Gastroesophageal sphincter (tissue), 4 donors: Measurements from ENCODE around the gene BIRC6. TPM values are rescaled to one million over a fixed set of nuclear protein-coding genes. Genes with fewer than 3 reads are reported as not detected.
"Not testable (repeated sequence)": the region's sequence is repeated elsewhere in the genome, so short reads cannot be mapped to it uniquely, and the experiment has no call there.

ENCODE experiments used
- ATAC-seq: fragments of 150-250 bp; one replicate; pipeline ENCODE4 v1.9.1; 2016; ENCODE audit warnings: mild to moderate bottlenecking, moderate library complexity
- H3K27ac ChIP-seq, 4 donors: fragments of 200-600 bp; sonication (generic) in 3 of 4; 1 replicate in 3 of 4; 2 replicates in 1 of 4; pipeline ENCODE4 v1.5.1; 2016 to 2019
- H3K27me3 ChIP-seq: fragments of 200-600 bp; sonication (generic); one replicate; pipeline ENCODE4 v1.5.1; 2019
- H3K36me3 ChIP-seq, 2 donors: fragments of 200-600 bp; sonication (generic); one replicate each; pipeline ENCODE4 v1.5.1; 2019; ENCODE audit warnings: control low read depth in 1 of 2
- H3K4me1 ChIP-seq, 3 donors: fragments of 200-600 bp; sonication (generic); 1 replicate in 2 of 3; 2 replicates in 1 of 3; pipeline ENCODE4 v1.5.1; 2016 to 2019; ENCODE audit warnings: control low read depth in 2 of 3
- H3K4me3 ChIP-seq, 2 donors: fragments of 200-600 bp; sonication (generic); one replicate each; pipeline ENCODE4 v1.5.1; 2019; ENCODE audit warnings: mild to moderate bottlenecking in 1 of 2, moderate library complexity in 1 of 2
- H3K9me3 ChIP-seq, 3 donors: fragments of 200-600 bp; sonication (generic); one replicate each; pipeline ENCODE4 v1.5.1; 2017 to 2019; ENCODE audit warnings: control low read depth in 2 of 3
- EP300 ChIP-seq: sonication (generic); formaldehyde crosslinking; IDR thresholded peaks from one replicate; pipeline ENCODE4 v1.6.1; 2017; ENCODE audit warnings: antibody characterized with exemption, mild to moderate bottlenecking
- POLR2A ChIP-seq, 2 donors: fragments of 450-650 bp; IDR thresholded peaks; one replicate each; pipeline ENCODE4 v1.6.1; 2017; ENCODE audit warnings: antibody characterized with exemption in 2 of 2, mild to moderate bottlenecking in 2 of 2, moderate library complexity in 1 of 2
- POLR2AphosphoS5 ChIP-seq: sonication (generic); formaldehyde crosslinking; IDR thresholded peaks from one replicate; pipeline ENCODE4 v1.6.1; 2017; ENCODE audit warnings: antibody characterized with exemption
- WGBS, 2 donors: methylation state at CpG; one replicate each; pipeline ENCODE4 v1.1.5; 2018; ENCODE audit warnings: low coverage in 1 of 2; 5-methylcytosine and 5-hydroxymethylcytosine counted together
- total RNA-seq, 4 donors: library from RNA; depleted of rRNA; stranded (reverse); fragments of >200 nt; gene quantifications; one replicate each; pipeline ENCODE4 v1.1.0, GENCODE V29; 2016
- TF ChIP-seq, protein P1 (sequence below), 4 experiments: fragments of 200-600 bp in 2 of 4; fragments of 450-650 bp in 2 of 4; sonication (generic) in 1 of 4; IDR thresholded peaks; one replicate each; pipeline ENCODE4 v1.5.1; 2017 to 2019; ENCODE audit warnings: antibody characterized with exemption in 4 of 4, mild to moderate bottlenecking in 2 of 4, moderate library complexity in 2 of 4

The BIRC6 gene
- total RNA-seq, 4 donors from 2014 or later = 69.5 to 168 (median 92.7) TPM

DNA sequence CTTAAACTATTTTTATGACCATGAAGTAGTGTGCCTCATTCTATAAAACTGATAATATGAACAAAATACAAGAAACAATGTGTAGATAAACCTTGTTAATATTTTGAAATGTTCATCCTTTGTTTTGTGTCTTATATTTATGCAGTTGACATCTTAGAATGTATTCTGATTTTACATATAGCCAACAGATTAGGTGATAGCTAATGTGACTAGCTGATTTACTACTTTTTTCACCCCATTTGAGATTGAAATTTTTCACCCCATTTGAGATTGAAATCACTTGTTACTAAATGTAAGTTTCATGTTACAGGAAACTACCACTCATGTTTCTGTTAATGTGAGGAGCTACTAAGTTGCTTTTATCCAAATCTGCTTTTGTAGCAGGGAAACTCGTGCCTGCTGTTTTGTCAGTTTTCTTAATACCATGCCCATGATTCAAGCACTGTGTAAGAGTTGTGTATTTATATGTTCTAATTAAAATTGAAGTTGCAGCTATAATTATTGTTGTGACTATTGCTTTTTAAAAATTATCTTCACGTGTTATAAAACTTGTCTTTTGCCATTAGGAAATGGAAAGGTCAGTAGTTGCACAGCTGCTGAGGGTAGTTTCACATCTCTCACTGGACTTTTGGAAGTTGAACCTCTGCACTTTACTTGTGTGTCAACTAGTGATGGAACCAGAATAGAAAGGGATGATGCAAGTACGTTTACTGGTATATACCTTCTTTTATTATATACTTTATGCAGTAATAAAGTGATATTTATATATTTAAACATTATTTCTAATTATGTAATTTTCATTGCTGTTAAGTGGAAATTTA, 96.6 kb downstream of the BIRC6 start:
- Histone ChIP-seq H3K36me3 (peaks cover 0 to 36% of the 10 kb centered on the region in 2 donors), H3K9me3 (no peaks in the 10 kb centered on the region), H3K27ac (no peak overlapping the region), H3K4me1 (no peaks in the 10 kb centered on the region), H3K27me3 (no peaks in the 10 kb centered on the region), H3K4me3 (no peak overlapping the region)
- 63 to 69% methylated on average over 3 of the region's 3 CpGs for WGBS, 2 donors
- no peak for ATAC-seq
- TF ChIP-seq, protein P1, sequence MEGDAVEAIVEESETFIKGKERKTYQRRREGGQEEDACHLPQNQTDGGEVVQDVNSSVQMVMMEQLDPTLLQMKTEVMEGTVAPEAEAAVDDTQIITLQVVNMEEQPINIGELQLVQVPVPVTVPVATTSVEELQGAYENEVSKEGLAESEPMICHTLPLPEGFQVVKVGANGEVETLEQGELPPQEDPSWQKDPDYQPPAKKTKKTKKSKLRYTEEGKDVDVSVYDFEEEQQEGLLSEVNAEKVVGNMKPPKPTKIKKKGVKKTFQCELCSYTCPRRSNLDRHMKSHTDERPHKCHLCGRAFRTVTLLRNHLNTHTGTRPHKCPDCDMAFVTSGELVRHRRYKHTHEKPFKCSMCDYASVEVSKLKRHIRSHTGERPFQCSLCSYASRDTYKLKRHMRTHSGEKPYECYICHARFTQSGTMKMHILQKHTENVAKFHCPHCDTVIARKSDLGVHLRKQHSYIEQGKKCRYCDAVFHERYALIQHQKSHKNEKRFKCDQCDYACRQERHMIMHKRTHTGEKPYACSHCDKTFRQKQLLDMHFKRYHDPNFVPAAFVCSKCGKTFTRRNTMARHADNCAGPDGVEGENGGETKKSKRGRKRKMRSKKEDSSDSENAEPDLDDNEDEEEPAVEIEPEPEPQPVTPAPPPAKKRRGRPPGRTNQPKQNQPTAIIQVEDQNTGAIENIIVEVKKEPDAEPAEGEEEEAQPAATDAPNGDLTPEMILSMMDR (IDR thresholded peaks at IDR 0.05) = no peak
- no peak for TF ChIP-seq POLR2A (IDR thresholded peaks at IDR 0.05)
- TF ChIP-seq EP300 = no peak
- no peak for TF ChIP-seq POLR2AphosphoS5

DNA sequence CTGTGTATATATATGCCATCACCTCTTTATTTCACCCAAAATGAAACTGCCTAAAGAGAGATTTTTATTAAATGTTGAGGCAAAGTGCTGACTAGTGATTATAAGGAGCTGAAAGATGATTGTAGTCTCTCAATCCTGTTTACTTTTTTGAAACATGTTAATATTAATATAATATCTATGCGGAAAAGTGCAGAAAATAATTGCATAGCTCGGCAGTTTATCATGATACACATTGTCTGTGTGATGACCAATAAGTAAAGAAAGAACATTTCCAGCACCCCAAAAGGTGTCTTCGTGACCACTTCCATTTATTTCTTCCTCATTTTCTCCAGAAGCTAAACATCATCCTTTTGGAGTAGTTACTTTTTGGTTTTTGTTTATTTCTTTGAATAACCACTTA, 99.0 kb downstream of the BIRC6 start:
- no peak overlapping the region for H3K4me3 ChIP-seq
- no peak overlapping the region for H3K27ac ChIP-seq
- TF ChIP-seq, protein P1 (IDR thresholded peaks at IDR 0.05) = no peak
- H3K4me1 ChIP-seq = no peaks in the 10 kb centered on the region
- ATAC-seq = no peak
- no peaks in the 10 kb centered on the region for H3K27me3 ChIP-seq
- no peaks in the 10 kb centered on the region for H3K9me3 ChIP-seq
- WGBS, 2 donors = 91 to 97% methylated on average over 3 of the region's 3 CpGs
- H3K36me3 ChIP-seq = peaks cover 0 to 23% of the 10 kb centered on the region in 2 donors

DNA sequence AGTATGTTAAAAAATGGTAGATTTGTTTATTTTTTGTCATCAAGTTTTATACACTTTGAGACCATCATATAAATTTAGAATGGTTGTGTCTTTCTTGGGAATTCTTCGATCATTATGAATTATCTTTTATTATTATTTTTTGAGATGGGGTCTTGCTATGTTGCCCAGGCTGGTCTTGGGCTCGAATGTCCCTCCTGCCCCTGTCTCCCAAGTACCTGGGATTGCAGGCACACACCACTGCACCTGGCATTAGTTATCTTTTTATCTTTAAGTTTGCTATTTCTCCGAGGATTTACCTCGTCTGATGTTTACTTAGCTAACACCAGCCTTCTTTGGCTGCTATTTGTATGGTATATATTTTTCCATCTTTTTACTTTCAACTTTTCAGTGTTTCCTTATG, 100.0 kb downstream of the BIRC6 start:
- Histone ChIP-seq H3K9me3 (no peaks in the 10 kb centered on the region), H3K36me3 (peaks cover 0 to 14% of the 10 kb centered on the region in 2 donors), H3K27ac (no peak overlapping the region), H3K4me1 (no peaks in the 10 kb centered on the region), H3K4me3 (no peak overlapping the region), H3K27me3 (no peaks in the 10 kb centered on the region)
- 89 to 91% methylated on average over 3 to 4 of the region's 4 CpGs for WGBS, 2 donors
- no peak for ATAC-seq
- TF ChIP-seq EP300 = no peak
- TF ChIP-seq POLR2AphosphoS5 = no peak
- TF ChIP-seq, protein P1 (IDR thresholded peaks at IDR 0.05) = no peak
- TF ChIP-seq POLR2A (IDR thresholded peaks at IDR 0.05) = no peak

DNA sequence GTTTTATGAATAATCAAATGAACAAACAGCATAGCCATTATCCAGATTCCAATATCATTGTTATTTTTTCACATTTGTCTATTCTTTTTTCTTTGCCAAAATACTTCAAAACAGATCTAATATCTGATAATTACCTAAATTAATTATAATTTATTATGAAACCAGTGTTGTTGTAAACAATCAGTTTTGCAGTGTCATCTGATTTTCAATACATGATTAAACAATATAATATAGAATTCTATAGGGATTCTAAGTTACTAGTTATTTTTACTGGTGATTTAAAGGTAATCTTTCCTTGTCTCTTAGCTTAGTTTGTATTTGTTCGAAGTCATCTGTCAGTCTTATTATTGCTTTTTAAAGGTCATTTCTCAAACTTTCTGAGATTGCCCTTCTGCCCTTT, 101.0 kb downstream of the BIRC6 start:
- WGBS, 2 donors = 90 to 94% methylated on average over 1 of the region's 1 CpG
- ATAC-seq = no peak

DNA sequence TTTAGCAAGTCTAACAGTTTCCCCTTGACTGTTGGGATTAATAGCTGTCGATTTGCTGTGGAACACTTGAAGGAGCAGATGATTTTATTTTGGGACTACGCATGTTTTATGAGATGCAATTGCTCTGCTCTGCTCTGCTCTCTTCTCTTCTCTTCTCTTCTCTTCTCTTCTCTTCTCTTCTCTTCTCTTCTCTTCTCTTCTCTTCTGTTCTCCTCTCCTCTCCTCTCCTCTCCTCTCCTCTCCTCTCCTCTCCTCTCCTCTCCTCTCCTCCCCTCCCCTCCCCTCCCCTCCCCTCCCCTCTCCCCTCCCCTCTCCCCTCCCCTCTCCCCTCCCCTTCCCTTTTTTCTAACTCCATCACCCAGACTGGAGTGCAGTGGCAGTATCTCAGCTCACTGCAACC, 104.0 kb downstream of the BIRC6 start:
- H3K4me3 ChIP-seq, H3K27ac ChIP-seq, H3K27me3 ChIP-seq, H3K4me1 ChIP-seq, ATAC-seq, H3K9me3 ChIP-seq: not testable (repeated sequence)
- WGBS, 2 donors = 88 to 100% methylated on average over 2 of the region's 2 CpGs
- H3K36me3 ChIP-seq = peaks cover 0 to 45% of the 10 kb centered on the region in 2 donors

More for the DNA sequence above, 101.0 kb downstream of the BIRC6 start:
- no peaks in the 10 kb centered on the region for H3K9me3 ChIP-seq
- TF ChIP-seq EP300 (no peak), POLR2A (IDR thresholded peaks at IDR 0.05) (no peak), POLR2AphosphoS5 (no peak)
- TF ChIP-seq, protein P1 (IDR thresholded peaks at IDR 0.05) = no peak
- no peaks in the 10 kb centered on the region for H3K27me3 ChIP-seq
- no peaks in the 10 kb centered on the region for H3K4me1 ChIP-seq
- no peak overlapping the region for H3K4me3 ChIP-seq
- no peak overlapping the region for H3K27ac ChIP-seq
- H3K36me3 ChIP-seq = peaks cover 0 to 18% of the 10 kb centered on the region in 2 donors
